GM19035 (cell line): ENCODE measurements around the gene GPM6B.
"Not testable (repeated sequence)": the region's sequence is repeated elsewhere in the genome, so short reads cannot be mapped to it uniquely, and the experiment has no call there.

Experiments used
- ATAC-seq: cut with Tn5 transposase; IDR thresholded peaks from one replicate; pipeline ENCODE4 v1.9.1; 2021; ENCODE audit not compliant: unreplicated experiment

GPM6B gene

DNA sequence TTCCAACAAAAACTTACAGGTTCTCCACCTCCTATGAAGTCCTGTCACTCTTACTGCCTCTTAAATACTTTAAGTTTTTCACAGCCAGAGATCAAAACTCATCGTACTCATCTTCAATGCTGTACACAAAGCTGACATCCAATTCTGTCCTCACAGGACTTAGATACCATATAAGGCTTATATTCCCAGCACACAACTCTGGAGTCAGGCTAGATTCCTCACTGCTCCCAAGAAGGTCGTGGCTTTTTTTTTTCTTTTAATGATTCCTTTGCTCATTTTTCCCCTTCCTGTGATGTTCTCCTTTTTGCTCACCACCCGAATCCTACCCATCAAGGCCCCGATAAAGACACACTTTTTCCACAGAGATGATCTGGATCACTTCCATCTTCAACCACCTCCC is 83.4 kb downstream of the GPM6B start:
- no peak for ATAC-seq

DNA sequence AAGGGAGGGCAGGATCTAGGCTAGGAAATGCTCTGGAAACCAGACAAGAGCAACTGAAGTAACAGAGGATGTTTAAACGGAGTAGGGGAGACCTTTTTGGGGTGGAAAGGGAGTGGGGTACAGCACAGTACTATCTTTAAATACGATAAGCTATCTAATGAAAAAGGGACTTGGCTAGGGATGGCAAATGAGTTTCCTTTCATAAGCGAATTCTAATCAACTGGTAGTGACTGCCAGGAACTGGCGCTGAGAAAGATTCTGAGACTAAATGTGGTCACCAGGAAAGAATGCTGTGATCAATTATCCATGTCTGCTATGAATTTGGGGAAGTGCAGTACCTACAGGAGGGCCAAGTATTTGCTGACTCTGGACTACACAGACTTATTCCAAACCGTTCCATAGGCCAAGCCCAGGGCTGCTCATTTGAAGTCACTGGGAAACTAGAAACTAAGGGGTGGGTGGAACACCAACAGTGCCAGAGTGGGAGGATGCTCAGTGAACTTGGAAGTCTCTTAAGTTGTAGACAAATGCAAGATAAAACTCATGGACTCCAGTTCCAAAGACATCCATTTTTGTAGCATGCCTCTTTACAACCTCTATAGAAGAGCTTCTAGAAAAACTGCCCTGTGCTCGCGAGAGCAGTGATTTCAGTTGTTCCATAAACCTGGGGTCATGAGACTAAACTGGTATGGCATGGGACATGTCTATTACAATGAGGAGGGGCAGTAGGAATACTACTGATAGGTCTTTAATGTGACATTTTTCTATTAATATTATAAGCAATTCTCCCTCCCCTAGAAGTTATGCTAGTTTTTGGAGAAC is 84.4 kb downstream of the GPM6B start:
- ATAC-seq: no peak

DNA sequence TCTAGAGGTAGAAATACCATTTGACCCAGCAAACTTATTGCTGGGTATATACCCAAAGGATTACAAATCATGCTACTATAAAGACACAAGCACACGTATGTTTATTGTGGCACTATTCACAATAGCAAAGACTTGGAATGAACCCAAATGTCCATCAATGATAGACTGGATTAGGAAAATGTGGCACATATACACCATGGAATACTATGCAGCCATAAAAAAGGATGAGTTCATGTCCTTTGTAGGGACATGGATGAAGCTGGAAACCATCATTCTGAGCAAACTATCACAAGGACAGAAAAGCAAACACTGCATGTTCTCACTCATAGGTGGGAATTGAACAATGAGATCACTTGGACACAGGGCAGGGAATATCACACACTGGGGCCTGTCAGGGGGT is 86.4 kb downstream of the GPM6B start:
- not testable (repeated sequence) for ATAC-seq

DNA sequence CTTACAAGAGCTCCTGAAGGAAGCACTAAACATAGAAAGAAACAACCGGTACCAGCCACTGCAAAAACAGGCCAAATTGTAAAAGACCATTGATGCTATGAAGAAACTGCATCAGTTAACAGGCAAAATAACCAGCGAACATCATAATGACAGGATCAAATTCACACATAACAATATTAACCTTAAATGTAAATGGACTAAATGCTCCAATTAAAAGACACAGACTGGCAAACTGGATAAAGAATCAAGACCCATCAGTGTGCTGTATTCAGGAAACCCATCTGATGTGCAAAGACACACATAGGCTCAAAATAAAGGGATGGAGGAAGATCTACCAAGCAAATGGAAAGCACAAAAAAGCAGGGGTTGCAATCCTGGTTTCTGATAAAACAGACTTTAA is 90.3 kb downstream of the GPM6B start:
- ATAC-seq: not testable (repeated sequence)

DNA sequence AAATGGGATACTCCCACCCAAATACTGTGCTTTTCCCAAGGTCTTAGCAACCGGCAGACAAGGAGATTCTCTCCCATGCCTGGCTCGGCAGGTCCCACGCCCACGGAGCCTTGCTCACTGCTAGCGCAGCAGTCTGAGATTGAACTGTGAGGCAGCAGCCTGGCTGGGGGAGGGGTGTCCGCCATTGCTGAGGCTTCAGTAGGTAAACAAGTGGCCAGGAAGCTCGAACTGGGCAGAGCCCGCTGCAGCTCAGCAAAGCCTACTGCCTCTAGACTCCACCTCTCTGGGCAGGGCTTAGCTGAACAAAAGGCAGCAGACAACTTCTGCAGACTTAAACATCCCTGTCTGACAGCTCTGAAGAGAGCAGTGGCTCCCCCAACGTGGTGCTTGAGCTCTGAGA is 92.0 kb downstream of the GPM6B start:
- not testable (repeated sequence) for ATAC-seq

DNA sequence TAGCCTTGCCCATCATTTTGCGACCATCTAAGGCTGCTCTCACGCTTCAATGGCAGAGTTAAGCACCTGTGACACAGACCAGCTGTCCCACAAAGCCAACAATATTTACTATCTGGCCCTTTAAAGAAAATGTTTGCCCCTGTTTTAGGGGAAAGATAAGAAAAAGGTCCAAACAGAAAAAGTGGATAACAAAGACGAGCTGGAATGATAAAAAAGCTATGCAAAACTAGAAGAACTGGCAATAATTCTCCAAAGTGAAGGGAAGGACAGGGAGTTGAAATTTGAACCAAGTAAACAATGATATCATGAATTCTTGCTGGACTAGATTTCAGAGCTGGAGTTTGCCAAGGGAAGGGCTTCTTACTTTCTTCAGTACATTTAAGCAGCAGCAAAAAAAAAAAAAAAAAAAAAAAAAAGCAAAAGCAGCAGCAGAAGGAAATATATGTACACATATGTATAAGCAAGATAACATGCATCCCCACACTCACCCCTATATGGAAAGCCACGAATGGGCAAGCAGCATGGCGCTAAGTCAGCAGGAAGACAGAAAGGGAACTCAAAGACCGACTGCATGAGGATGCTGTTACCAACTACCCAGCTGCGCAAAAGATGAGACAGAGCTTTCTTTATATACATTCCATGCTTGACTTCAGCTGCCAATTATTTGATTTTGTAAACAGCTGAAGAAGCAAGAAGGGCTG is 94.9 kb downstream of the GPM6B start:
- ATAC-seq: no peak

DNA sequence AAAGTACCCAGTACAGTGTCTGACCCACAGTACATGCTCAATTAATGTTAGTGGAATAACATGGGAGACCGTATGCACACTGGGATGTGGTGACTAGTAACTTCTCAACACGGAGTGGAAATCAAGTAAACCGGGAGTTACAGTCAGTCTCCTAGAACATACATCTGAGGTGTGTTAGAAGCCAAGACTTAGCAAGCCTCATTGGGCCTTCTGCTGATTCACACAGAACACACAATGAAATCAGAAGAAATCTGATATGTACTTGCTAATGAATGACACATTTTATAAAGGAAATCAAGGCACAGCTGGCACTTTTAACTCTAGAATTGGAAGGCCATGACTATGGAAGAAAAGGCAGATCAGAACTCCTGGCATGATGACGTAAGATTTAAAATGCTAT is 95.5 kb downstream of the GPM6B start:
- ATAC-seq: no peak
